LoVo (cell line): ENCODE results near the gene MGST2.
A peak's percentile ranks its signal among the peaks of the same experiment; 100 is the strongest.

Experiments used
- DNase-seq: peaks from one replicate; pipeline ENCODE4 v3.0.0-alpha.2; 2016; ENCODE audit warnings: low spot score

Gene MGST2

GRCh38 chr4:139643042-139643895 lies 22.4 kb upstream of the MGST2 start:
- DNase-seq, result no peak

GRCh38 chr4:139645458-139645857 lies 20.2 kb upstream of the MGST2 start:
- peak; percentile 67 for DNase-seq

- no peak for DNase-seq
Observed at GRCh38 chr4:139647184-139647583, 18.4 kb upstream of the MGST2 start.

- DNase-seq, result no peak
Observed at GRCh38 chr4:139647952-139648351, 17.7 kb upstream of the MGST2 start.

- DNase-seq, result peak; percentile 72
Observed at GRCh38 chr4:139651282-139652194, 14.1 kb upstream of the MGST2 start.

GRCh38 chr4:139654516-139654915 lies 11.1 kb upstream of the MGST2 start:
- no peak for DNase-seq

GRCh38 chr4:139655116-139655515 lies 10.5 kb upstream of the MGST2 start:
- DNase-seq, result no peak

GRCh38 chr4:139656614-139657486 lies 8.8 kb upstream of the MGST2 start:
- DNase-seq, result peak; percentile 82

GRCh38 chr4:139658185-139658584 lies 7.4 kb upstream of the MGST2 start:
- no peak for DNase-seq

- no peak for DNase-seq
Observed at GRCh38 chr4:139658586-139659382, 6.8 kb upstream of the MGST2 start.

- DNase-seq, result no peak
Observed at GRCh38 chr4:139659735-139660424, 5.7 kb upstream of the MGST2 start.

GRCh38 chr4:139660568-139661043 lies 5.0 kb upstream of the MGST2 start:
- DNase-seq, result no peak

GRCh38 chr4:139663561-139664138 lies 2.0 kb upstream of the MGST2 start:
- DNase-seq, result no peak

GRCh38 chr4:139664442-139664841 lies 1.2 kb upstream of the MGST2 start:
- no peak for DNase-seq

GRCh38 chr4:139665079-139665689 lies 435 bp upstream of the MGST2 start:
- no peak for DNase-seq

GRCh38 chr4:139666735-139667281 lies 1.2 kb downstream of the MGST2 start:
- DNase-seq, result peak; percentile 65

- DNase-seq, result no peak
Observed at GRCh38 chr4:139668036-139668435, 2.4 kb downstream of the MGST2 start.

GRCh38 chr4:139668658-139669201 lies 3.1 kb downstream of the MGST2 start:
- DNase-seq, result no peak

GRCh38 chr4:139669335-139669734 lies 3.7 kb downstream of the MGST2 start:
- no peak for DNase-seq
